GM21576 (cell line): ENCODE results near the gene DHRS4L2.
"Not testable (repeated sequence)": the region's sequence is repeated elsewhere in the genome, so short reads cannot be mapped to it uniquely, and the experiment has no call there.

ENCODE experiments used
- ATAC-seq: cut with Tn5 transposase; IDR thresholded peaks from one replicate; pipeline ENCODE4 v1.9.1; 2021; ENCODE audit warnings: mild to moderate bottlenecking, moderate library complexity; ENCODE audit not compliant: unreplicated experiment

DHRS4L2 gene

DNA sequence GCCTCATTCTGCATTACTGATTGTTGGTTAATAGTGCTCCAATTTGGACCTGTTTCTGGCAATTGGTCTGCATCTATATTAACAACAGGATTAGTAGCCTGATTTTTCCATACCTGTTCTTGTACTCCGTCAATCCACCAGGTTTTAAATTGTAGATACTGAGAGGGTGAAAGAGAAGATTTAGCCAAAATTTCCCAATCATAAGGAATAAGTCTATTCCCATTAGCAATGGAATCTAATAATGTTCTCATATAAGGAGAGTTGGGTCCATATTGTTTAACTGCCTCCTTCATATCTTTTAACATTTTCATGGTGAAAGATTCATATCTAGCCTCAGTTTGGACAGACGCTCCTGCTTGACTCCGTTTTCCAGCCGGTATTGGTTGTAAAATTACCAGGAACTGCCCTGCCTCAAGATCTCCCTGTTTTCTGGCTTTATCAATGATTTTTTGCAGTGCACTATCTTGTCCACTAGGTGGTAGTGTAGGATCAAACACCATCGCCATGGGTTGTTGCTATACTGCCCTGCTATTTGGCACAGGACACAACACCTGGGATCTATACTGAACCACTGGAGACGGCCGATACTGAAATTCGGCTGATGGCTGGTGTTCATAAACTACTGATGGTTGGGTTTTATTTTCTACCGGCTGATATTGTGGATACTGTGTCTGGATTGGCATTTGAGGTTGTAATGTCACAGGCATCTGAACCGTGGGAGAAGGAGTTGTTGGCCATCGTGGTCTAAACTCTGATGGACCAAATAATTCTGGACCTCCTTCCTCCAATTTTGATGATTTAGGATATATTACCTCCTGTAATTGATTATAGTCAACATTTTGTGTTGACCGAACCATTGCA, 25.2 kb downstream of the DHRS4L2 start:
- no peak for ATAC-seq

DNA sequence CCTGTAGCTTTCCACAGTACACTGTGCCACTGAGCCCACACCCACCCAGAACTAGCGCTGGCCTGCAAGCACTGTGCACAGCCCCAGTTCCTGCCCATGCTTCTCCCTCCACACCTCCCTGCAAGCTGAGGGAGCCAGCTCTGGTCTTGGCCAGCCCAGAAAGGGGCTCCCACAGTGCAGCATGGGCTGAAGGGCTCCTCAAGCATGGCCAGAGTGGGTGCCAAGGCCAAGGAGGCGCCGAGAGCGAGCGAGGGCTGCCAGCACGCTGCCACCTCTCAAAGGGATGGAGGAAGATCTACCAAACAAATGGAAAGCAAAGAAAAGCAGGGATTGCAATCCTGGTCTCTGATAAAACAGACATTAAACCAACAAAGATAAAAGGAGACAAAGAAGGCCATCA, 27.0 kb downstream of the DHRS4L2 start:
- ATAC-seq = not testable (repeated sequence)

- ATAC-seq = not testable (repeated sequence)
Observed at GRCh38 chr14:24018978-24019377, 30.2 kb downstream of the DHRS4L2 start.

DNA sequence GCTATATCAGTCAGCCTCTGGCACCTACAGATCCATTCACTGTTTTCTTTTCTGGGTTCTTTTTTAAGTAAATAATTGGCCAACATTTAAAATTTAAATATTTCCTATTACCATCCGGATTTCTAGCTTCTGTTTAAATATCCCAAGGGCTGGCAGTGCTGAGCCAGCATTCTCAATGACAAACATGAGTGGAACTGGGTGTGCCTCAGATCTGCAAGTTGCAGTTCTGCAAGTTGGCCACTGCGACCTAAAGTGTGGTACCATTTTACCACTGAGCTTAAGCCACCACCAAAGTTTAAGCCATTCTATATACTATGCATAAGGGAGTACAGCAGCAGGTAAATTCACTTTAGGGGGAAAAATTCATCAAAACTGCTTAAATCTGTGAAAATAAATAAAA, 31.2 kb downstream of the DHRS4L2 start:
- ATAC-seq = not testable (repeated sequence)

DNA sequence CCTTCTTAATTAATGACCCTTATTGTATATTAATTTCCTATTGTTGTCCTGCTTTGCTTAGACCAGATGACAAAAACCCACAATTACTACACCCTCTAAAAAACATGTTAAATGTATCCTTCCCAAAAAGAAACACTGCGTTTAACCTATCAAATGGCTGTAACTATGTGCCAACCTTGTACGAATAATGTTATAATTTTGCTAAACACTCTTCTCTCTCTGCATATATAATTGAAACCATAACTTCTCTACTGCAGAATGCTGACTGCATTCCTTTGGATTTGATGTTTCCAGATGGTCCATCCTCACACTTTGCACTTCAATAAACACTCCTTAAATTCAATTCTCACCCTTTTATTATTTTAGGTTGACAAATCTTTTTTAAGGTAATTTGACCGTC, 31.8 kb downstream of the DHRS4L2 start:
- not testable (repeated sequence) for ATAC-seq

GRCh38 chr14:24024939-24025418, 36.2 kb downstream of the DHRS4L2 start:
- not testable (repeated sequence) for ATAC-seq

DNA sequence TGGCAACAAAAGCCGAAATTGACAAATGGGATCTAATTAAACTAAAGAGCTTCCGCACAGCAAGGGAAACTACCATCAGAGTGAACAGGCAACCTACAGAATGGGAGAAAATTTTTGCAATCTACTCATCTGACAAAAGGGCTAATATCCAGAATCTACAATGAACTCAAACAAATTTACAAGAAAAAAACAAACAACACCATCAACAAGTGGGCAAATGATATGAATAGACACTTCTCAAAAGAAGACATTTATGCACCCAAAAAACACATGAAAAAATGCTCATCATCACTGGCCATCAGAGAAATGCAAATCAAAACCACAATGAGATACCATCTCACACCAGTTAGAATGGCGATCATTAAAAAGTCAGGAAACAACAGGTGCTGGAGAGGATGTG, 41.0 kb downstream of the DHRS4L2 start:
- ATAC-seq = not testable (repeated sequence)

GRCh38 chr14:24031331-24031730, 42.6 kb downstream of the DHRS4L2 start:
- not testable (repeated sequence) for ATAC-seq

GRCh38 chr14:24032727-24033418, 44.1 kb downstream of the DHRS4L2 start:
- no peak for ATAC-seq

GRCh38 chr14:24035769-24036168, 47.0 kb downstream of the DHRS4L2 start:
- not testable (repeated sequence) for ATAC-seq

GRCh38 chr14:24036169-24036962, 47.6 kb downstream of the DHRS4L2 start:
- peak; percentile 66 for ATAC-seq

- peak; percentile 7 for ATAC-seq
Observed at GRCh38 chr14:24036963-24037657, 48.4 kb downstream of the DHRS4L2 start.

- ATAC-seq = no peak
Observed at GRCh38 chr14:24037658-24038037, 48.9 kb downstream of the DHRS4L2 start.

DNA sequence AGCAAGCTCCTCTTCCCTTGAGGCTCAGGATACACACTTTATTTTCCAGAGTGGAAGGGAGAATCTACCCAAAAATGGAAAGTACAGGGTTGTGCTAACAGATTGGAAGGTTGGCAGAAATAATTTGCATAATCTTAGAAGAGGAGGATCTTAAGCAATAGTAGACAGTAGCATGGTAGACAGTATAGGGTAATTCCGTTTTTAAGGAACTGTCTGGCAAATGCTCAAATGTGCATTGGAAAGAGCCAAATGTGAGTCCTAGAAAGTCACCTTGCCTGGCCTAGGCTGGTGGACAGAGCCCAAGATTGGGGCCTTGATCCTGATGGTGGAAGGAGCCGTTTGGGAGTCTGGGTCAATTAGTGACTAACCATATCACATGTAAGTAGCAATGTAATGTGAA, 50.0 kb downstream of the DHRS4L2 start:
- ATAC-seq = no peak

DNA sequence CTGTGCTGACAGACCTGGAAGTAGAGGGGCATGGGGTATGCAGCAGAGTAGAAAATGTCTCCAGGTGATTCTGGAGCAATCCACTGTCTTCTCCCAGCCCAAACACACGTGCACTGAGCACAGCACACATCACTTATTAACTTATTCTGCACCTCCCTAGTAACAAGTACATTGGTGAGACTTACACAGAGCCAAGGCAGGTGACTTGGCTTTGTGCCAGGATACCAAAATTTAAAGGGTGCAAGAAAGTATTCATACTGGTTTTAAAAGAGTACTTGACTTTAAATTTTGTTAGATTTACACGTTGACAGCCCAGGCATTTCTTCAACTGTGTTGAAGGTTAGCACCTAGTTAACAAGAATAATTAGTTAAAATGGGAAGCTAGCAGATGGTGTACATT, 52.0 kb downstream of the DHRS4L2 start:
- ATAC-seq = no peak

- ATAC-seq = no peak
Observed at GRCh38 chr14:24042746-24043145, 54.0 kb downstream of the DHRS4L2 start.

- ATAC-seq = not testable (repeated sequence)
Observed at GRCh38 chr14:24049002-24049401, 60.3 kb downstream of the DHRS4L2 start.

DNA sequence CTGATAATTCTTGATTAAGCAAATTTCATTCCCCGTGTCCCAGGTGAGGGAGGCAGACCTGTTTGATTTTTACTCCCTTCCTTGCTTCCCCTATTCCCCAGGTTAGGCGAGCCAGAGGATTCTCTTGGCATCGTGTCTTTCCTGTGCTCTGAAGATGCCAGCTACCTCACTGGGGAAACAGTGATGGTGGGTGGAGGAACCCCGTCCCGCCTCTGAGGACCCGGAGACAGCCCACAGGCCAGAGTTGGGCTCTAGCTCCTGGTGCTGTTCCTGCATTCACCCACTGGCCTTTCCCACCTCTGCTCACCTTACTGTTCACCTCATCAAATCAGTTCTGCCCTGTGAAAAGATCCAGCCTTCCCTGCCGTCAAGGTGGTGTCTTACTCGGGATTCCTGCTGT, 62.0 kb downstream of the DHRS4L2 start:
- ATAC-seq = not testable (repeated sequence)

- ATAC-seq = no peak
Observed at GRCh38 chr14:24051176-24051788, 62.6 kb downstream of the DHRS4L2 start.
